Body of pancreas (tissue), 4 donors: ENCODE data around the gene SPIRE1.

ENCODE experiments used
- CTCF ChIP-seq, 7 experiments: fragments of 450-650 bp in 4 of 7; fragments of 200-600 bp in 3 of 7; sonication (generic) in 3 of 7; IDR thresholded peaks; one replicate each; pipeline ENCODE4 v1.5.1; 2016 to 2019; ENCODE audit warnings: antibody characterized with exemption in 7 of 7
- POLR2A ChIP-seq, 3 donors: fragments of 450-650 bp; IDR thresholded peaks; one replicate each; pipeline ENCODE4 v1.6.1; 2016; ENCODE audit warnings: antibody characterized with exemption in 3 of 3, mild to moderate bottlenecking in 2 of 3

DNA sequence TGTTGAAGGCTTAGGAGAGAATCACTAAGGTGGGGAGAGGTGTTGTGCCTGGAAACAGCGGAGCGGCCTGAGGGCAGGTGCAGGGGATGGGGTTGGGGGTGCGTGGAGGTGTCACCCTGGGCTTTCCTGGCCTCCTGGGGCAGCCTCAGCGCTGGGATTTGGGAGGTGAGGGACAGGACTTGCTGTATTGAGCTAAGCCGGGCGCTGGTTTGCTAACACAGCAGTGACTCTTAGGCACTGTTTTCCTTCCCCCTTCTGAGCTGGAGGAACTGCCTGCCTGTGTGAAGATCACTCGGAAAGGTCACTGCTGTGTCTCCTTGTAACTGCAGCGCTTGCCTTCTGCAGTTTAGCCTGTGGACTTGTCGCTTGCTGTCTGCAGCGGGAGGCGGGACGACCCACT is 229.0 kb downstream of the SPIRE1 start:
- TF ChIP-seq POLR2A (IDR thresholded peaks at IDR 0.05) = no peak
- TF ChIP-seq CTCF (IDR thresholded peaks at IDR 0.05) = no peak
